ENCODE measurements around the gene ENGASE. TPM values are rescaled to one million over a fixed set of nuclear protein-coding genes. Genes with fewer than 3 reads are reported as not detected.

ENGASE gene
- total and polyA plus RNA-seq, 2 of the 4 experiments (the other 2 are of a cell fraction), result 3.9 to 12.1 TPM

GRCh38 chr17:79120259-79120658 lies 45.6 kb downstream of the ENGASE start:
- Histone ChIP-seq H3K9me3 (ENCODE audit: control insufficient read depth, insufficient read depth, low read length) (no peaks in the 10 kb centered on the region), H3K9ac (ENCODE audit: low read depth, low read length) (no peak overlapping the region), H2BK5ac (ENCODE audit: low read depth, low read length, poor library complexity, severe bottlenecking) (no peak overlapping the region), H3K4ac (ENCODE audit: low read depth, low read length) (no peak overlapping the region), H2BK120ac (ENCODE audit: low read depth, low read length) (no peak overlapping the region), H3K4me2 (ENCODE audit: low read depth, low read length) (no peak overlapping the region), H2AK9ac (replicated peaks; ENCODE audit: low read depth, low read length, poor library complexity) (no peak overlapping the region), H3K4me3 (ENCODE audit: insufficient read depth, low read depth, low read length) (no peak overlapping the region), H4K20me1 (ENCODE audit: insufficient read depth, low read length) (no peaks in the 10 kb centered on the region), H2BK15ac (ENCODE audit: low read depth, low read length) (no peak overlapping the region), H2BK20ac (ENCODE audit: low read depth, low read length) (no peak overlapping the region), H3K36me3 (ENCODE audit: control insufficient read depth, insufficient read depth, low read length) (no peaks in the 10 kb centered on the region), H4K8ac (ENCODE audit: low read depth in 2 of 2, low read length in 2 of 2) (no peak overlapping the region), H4K5ac (ENCODE audit: low read depth, low read length) (no peak overlapping the region), H3K27me3 (ENCODE audit: control insufficient read depth, insufficient read depth, low read length) (peaks cover 26% of the 10 kb centered on the region), H3K14ac (replicated peaks; ENCODE audit: low read depth, low read length) (no peak overlapping the region), H2AFZ (replicated peaks; ENCODE audit: low read length, poor library complexity) (no peak overlapping the region), H3K56ac (ENCODE audit: extremely low read depth, insufficient read depth, low read length) (no peak overlapping the region), H2AK5ac (ENCODE audit: low read depth, low read length) (no peak overlapping the region), H3K18ac (ENCODE audit: low read depth, low read length) (no peak overlapping the region), H3K23ac (ENCODE audit: low read depth, low read length) (no peak overlapping the region), H4K91ac (ENCODE audit: insufficient read depth, low read depth, low read length) (no peak overlapping the region), H3K9me1 (ENCODE audit: insufficient read depth, low read length) (0 out of 2 replicates have a peak, but pooled peaks cover 2% of the 10 kb centered on the region), H3K4me1 (ENCODE audit: control insufficient read depth, insufficient read depth, low read length) (no peaks in the 10 kb centered on the region), H3K27ac (ENCODE audit: insufficient read depth, low read length) (no peak overlapping the region), H3K79me1 (ENCODE audit: low read depth in 1 of 2, low read length in 2 of 2) (no peaks in the 10 kb centered on the region)
- no peak for TF ChIP-seq POLR2A (IDR thresholded peaks at IDR 0.05; ENCODE audit: low read depth, low read length)
- no peak for TF ChIP-seq ELK1 (IDR thresholded peaks at IDR 0.05; ENCODE audit: borderline replicate concordance, low read depth, low read length)
- in situ Hi-C loops (cut with MboI; ENCODE audit: low sequenced_read_pairs), result no loop called here
- DNase-seq (no peak), ATAC-seq (ENCODE audit: low read depth) (no peak)
- intact Hi-C loops (cut with micrococcal nuclease), result no loop called here
- ChIA-PET POLR2A (ENCODE audit: unreplicated experiment) (no interaction called here), CTCF (no interaction called here)
- BruUV-seq (replicated peaks), result no TSS peak
- WGBS, 2 experiments (ENCODE audit: extremely low coverage in 2 of 2, insufficient read length in 1 of 2), result 61% methylated on average over 3 of the region's 5 CpGs; no CpG with 5 or more reads in 1 of the 2 experiments
- dilution Hi-C loops (cut with HindIII; ENCODE audit: low sequenced_read_pairs, unreplicated experiment), result no loop called here
